AG04450 (cell line): ENCODE results near the gene CAPS. TPM values are rescaled to one million over a fixed set of nuclear protein-coding genes. Genes with fewer than 3 reads are reported as not detected.

Experiments
- CTCF ChIA-PET: fragments of 300-600, 350-600 bp; formaldehyde crosslinking; extraction: SDS; loops from one replicate; lab custom pipeline; 2022; ENCODE audit warnings: antibody characterized with exemption, inconsistent platforms; lab: Charles Lee
- POLR2A ChIA-PET: fragments of 350-600 bp; formaldehyde crosslinking; extraction: SDS; loops from one replicate; lab custom pipeline; 2021; ENCODE audit warnings: antibody characterized with exemption, inconsistent platforms; lab: Yijun Ruan, JAX
- DNase-seq: peaks from one replicate; pipeline ENCODE4 v3.0.0-alpha.2; 2011; ENCODE audit warnings: low read depth, low spot score
- H3K27ac ChIP-seq: one replicate; pipeline ENCODE4 v1.5.1; 2012; ENCODE audit warnings: low read depth, low read length, control low read depth
- H3K27me3 ChIP-seq: one replicate; pipeline ENCODE4 v1.6.0; 2012; ENCODE audit warnings: low read length; ENCODE audit not compliant: control insufficient read depth, insufficient read depth
- H3K4me3 ChIP-seq: 2 replicates; pipeline ENCODE4 v1.5.1; 2011; ENCODE audit warnings: mild to moderate bottlenecking, low read depth, low read length, control low read depth
- H3K9me3 ChIP-seq: 2 replicates; pipeline ENCODE4 v1.5.1; 2012; ENCODE audit warnings: low read length; ENCODE audit not compliant: control insufficient read depth, insufficient read depth
- polyA plus RNA-seq: library from polyadenylated mRNA; depleted of rRNA; stranded (reverse); fragments of >200 nt; gene quantifications from 2 replicates; pipeline ENCODE4 v1.2.3, GENCODE V29; 2011
- TF ChIP-seq, protein P1 (sequence below): IDR thresholded peaks from 2 replicates; pipeline ENCODE4 v1.5.1; 2011; ENCODE audit warnings: low read depth, low read length, control low read depth, inconsistent platforms

The CAPS gene
- polyA plus RNA-seq, 1 experiment, result 2.7 TPM

DNA sequence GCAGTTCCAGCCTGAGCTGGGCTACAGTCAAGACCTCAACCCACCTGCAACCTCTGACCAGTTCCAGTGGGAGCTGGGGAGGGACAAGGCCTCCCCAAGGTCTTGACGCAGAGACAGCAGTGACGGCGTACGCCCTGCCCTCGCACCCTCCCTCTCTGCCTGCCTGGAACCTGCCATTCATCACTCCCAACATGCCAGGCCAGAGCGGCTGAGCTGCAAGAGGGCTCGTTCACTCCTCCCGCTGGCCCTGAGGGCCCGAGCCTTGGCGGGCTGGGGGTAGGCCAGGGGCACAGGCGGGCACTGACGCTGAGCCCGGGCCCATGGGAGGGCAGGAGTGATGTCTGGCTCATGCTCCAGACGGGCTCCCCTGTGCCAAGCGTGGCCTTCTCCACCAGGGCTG is 18.6 kb upstream of the CAPS start:
- Histone ChIP-seq H3K9me3 (no peaks in the 10 kb centered on the region; the same call in 1 of the 2 replicates), H3K27me3 (no peaks in the 10 kb centered on the region), H3K4me3 (no peak overlapping the region), H3K27ac (no peak overlapping the region)
- TF ChIP-seq, protein P1, sequence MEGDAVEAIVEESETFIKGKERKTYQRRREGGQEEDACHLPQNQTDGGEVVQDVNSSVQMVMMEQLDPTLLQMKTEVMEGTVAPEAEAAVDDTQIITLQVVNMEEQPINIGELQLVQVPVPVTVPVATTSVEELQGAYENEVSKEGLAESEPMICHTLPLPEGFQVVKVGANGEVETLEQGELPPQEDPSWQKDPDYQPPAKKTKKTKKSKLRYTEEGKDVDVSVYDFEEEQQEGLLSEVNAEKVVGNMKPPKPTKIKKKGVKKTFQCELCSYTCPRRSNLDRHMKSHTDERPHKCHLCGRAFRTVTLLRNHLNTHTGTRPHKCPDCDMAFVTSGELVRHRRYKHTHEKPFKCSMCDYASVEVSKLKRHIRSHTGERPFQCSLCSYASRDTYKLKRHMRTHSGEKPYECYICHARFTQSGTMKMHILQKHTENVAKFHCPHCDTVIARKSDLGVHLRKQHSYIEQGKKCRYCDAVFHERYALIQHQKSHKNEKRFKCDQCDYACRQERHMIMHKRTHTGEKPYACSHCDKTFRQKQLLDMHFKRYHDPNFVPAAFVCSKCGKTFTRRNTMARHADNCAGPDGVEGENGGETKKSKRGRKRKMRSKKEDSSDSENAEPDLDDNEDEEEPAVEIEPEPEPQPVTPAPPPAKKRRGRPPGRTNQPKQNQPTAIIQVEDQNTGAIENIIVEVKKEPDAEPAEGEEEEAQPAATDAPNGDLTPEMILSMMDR, result no peak
- DNase-seq, result no peak
- ChIA-PET CTCF (interaction anchor here (0.8 to 1.9 kb wide), 2 partner anchors 91 to 127 kb away, joined by 3 to 7 read pairs; no protein-coding TSS in a partner anchor), POLR2A (no interaction called here)

DNA sequence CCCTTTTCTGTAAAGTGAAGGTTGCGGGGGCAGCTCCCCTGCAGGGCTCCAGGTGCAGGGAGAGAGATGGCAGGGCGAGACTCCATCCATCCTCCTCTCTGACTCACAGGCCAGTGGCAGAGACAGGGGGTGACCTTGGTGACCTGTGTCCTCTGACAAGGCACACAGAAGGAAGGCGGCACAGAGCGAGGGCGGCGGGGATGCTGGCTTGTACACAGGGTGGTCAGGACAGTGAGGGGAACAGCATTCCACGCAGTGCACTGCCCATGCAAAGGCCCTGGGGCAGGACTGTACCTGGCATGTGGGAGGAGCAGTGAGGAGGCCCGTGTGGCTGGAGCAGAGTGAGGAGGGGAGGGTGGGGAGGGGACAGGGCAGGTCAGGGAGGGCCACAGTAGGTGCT is 18.2 kb upstream of the CAPS start:
- TF ChIP-seq, protein P1, result no peak
- CTCF ChIA-PET, result interaction anchor here (0.8 to 1.9 kb wide), 2 partner anchors 92 to 127 kb away, joined by 3 to 7 read pairs; no protein-coding TSS in a partner anchor
- no peak overlapping the region for H3K27ac ChIP-seq

DNA sequence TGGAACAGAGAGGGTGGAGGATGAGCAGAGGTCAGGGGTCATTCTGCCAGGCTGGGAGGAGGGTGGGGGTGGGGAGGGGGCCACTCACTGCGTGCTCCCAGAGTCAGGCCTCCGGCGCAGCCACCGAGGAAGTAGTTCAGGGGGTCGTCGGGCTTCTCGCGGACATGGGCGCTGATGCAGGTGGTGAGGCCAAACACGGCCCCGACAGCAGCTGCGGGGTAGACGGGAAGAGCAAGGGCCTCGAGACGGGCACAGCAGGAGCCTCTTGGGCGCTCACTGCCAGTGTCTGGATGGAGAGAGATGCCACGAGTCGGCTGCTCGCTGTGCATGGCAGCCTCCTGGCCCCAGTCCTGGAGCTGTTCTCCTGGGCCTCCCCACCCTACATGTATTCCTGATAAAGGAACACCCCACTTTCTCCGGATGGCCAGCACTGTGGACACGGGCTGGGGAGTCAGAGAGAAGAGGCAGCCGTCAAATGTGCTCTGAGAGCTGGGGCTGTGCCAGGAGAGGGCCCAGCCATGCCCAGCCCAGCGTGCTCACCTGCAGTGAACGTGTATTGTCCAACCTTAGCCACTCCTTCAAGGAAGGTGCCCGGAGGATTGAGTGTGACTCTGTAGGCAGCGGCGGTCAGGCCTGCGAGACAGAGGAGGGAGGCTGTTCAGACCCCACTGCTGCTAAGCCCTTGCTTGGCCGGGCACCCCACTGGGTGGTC is 17.5 kb upstream of the CAPS start:
- POLR2A ChIA-PET, result no interaction called here
- Histone ChIP-seq H3K4me3 (no peak overlapping the region), H3K27ac (no peak overlapping the region), H3K27me3 (no peaks in the 10 kb centered on the region), H3K9me3 (no peaks in the 10 kb centered on the region; the same call in 1 of the 2 replicates)
- CTCF ChIA-PET, result interaction anchor here (1.9 to 2.2 kb wide), 2 partner anchors 92 to 93 kb away, joined by 7 to 10 read pairs; partner anchors contain the start of gene NRTN
- TF ChIP-seq, protein P1, result no peak
- DNase-seq, result no peak

More for the DNA sequence above, 18.2 kb upstream of the CAPS start:
- Histone ChIP-seq H3K9me3 (no peaks in the 10 kb centered on the region; the same call in 1 of the 2 replicates), H3K27me3 (no peaks in the 10 kb centered on the region), H3K4me3 (no peak overlapping the region)
- DNase-seq, result no peak
- POLR2A ChIA-PET, result no interaction called here

DNA sequence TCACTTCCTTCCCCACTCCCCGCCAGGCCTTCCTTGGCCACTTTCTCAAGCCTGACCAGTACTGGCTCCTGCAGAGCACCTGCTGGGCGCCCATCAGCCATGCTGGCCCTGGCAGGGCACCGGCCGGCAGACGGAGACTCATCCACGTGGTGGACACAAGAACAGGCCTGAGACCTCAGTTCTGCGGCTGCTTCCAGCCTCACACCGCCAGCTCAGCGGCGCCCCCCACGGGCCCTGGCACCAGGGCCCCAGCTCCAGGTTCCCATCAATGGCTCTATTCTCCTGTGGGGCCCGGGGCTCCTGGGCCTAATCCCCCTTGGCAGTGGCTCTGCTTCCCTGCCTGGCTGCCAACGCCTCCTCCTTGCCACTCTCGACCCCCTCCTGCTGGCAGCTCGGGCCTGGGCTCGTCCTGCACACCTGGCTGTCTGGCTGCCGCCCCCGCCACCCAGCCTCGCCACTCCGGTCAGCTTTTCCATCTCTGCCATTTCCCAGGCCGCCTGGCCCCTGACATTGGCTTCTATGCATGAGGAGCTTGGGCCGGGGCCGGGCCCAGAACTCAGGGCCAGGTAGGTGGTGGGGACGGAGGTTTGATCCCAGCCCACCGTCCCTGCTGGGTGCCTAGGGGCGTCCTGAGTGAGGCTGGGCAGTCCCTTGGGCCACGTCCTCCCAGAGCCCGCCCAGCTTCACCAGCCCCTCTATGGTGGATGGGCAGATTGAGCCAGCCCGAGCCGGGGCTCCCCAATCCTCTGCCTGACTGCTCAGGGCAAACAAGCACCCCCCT is 16.7 kb upstream of the CAPS start:
- Histone ChIP-seq H3K27ac (no peak overlapping the region), H3K9me3 (no peaks in the 10 kb centered on the region), H3K4me3 (no peak overlapping the region), H3K27me3 (no peaks in the 10 kb centered on the region)
- POLR2A ChIA-PET, result no interaction called here
- DNase-seq, result no peak
- CTCF ChIA-PET, result interaction anchor here (0.5 to 2.2 kb wide), 2 partner anchors 93 to 123 kb away, joined by 4 to 10 read pairs; partner anchors contain the start of gene NRTN
- TF ChIP-seq, protein P1, result no peak
